H9 (cell line): ENCODE results near the gene SPECC1. TPM values are rescaled to one million over a fixed set of nuclear protein-coding genes. Genes with fewer than 3 reads are reported as not detected.
"Not testable (repeated sequence)": the region's sequence is repeated elsewhere in the genome, so short reads cannot be mapped to it uniquely, and the experiment has no call there.

Experiments
- DNase-seq: peaks from one replicate; pipeline ENCODE4 v3.0.0-alpha.2; 2017
- H2AFZ ChIP-seq: one replicate; pipeline ENCODE4 v1.6.1; 2013; ENCODE audit warnings: mild to moderate bottlenecking, low read length, control low read depth, moderate library complexity
- H2AK5ac ChIP-seq: 2 replicates; pipeline ENCODE4 v1.6.1; 2013; ENCODE audit warnings: low read length, control low read depth, mixed read lengths; ENCODE audit not compliant: insufficient read length
- H2BK120ac ChIP-seq: one replicate; pipeline ENCODE4 v1.6.1; 2013; ENCODE audit warnings: low read depth, mild to moderate bottlenecking, low read length, control low read depth, inconsistent platforms; ENCODE audit not compliant: poor library complexity, severe bottlenecking
- H2BK12ac ChIP-seq: 2 replicates; pipeline ENCODE4 v1.6.1; 2013; ENCODE audit warnings: low read length, control low read depth, mixed read lengths, low read depth; ENCODE audit not compliant: insufficient read length
- H2BK15ac ChIP-seq: 2 replicates; pipeline ENCODE4 v1.6.1; 2013; ENCODE audit warnings: low read depth, low read length, control low read depth
- H2BK20ac ChIP-seq: one replicate; pipeline ENCODE4 v1.6.1; 2013; ENCODE audit warnings: low read depth, mild to moderate bottlenecking, low read length, control low read depth, inconsistent platforms; ENCODE audit not compliant: poor library complexity, severe bottlenecking
- H2BK5ac ChIP-seq: 2 replicates; pipeline ENCODE4 v1.6.1; 2013; ENCODE audit warnings: low read length, control low read depth, mixed read lengths; ENCODE audit not compliant: insufficient read length
- H3K14ac ChIP-seq: 2 replicates; pipeline ENCODE4 v1.6.1; 2013; ENCODE audit warnings: low read length, control low read depth; ENCODE audit not compliant: insufficient read depth
- H3K18ac ChIP-seq: 2 replicates; pipeline ENCODE4 v1.6.1; 2013; ENCODE audit warnings: low read depth, mild to moderate bottlenecking, mixed read lengths, low read length, control low read depth; ENCODE audit not compliant: insufficient read length
- H3K23ac ChIP-seq: 2 replicates; pipeline ENCODE4 v1.6.1; 2013; ENCODE audit warnings: low read length, control low read depth, mixed read lengths, low read depth; ENCODE audit not compliant: insufficient read length
- H3K23me2 ChIP-seq: 2 replicates; pipeline ENCODE4 v1.6.1; 2013; ENCODE audit warnings: low read depth, mild to moderate bottlenecking, mixed read lengths, low read length, control low read depth; ENCODE audit not compliant: insufficient read length, poor library complexity, severe bottlenecking
- H3K27ac ChIP-seq: 2 replicates; pipeline ENCODE4 v1.5.1; 2013; ENCODE audit warnings: low read length, control low read depth, mixed read lengths, low read depth; ENCODE audit not compliant: insufficient read length
- H3K27me3 ChIP-seq: 2 replicates; pipeline ENCODE4 v1.6.1; 2013; ENCODE audit warnings: low read length, control low read depth, inconsistent platforms; ENCODE audit not compliant: insufficient read depth
- H3K4ac ChIP-seq: 2 replicates; pipeline ENCODE4 v1.6.1; 2013; ENCODE audit warnings: low read depth, mild to moderate bottlenecking, control low read depth, inconsistent platforms, low read length, moderate library complexity
- H3K4me1 ChIP-seq: 2 replicates; pipeline ENCODE4 v1.6.1; 2013; ENCODE audit warnings: low read length, control low read depth, inconsistent platforms; ENCODE audit not compliant: insufficient read depth
- H3K4me2 ChIP-seq: 2 replicates; pipeline ENCODE4 v1.6.1; 2013; ENCODE audit warnings: low read length, control low read depth, mixed read lengths; ENCODE audit not compliant: insufficient read length, insufficient read depth
- H3K56ac ChIP-seq: 2 replicates; pipeline ENCODE4 v1.6.1; 2013; ENCODE audit warnings: low read depth, mild to moderate bottlenecking, mixed read lengths, low read length, control low read depth; ENCODE audit not compliant: insufficient read length
- H3K79me1 ChIP-seq: 2 replicates; pipeline ENCODE4 v1.6.1; 2013; ENCODE audit warnings: low read depth, mild to moderate bottlenecking, moderate library complexity, low read length, control low read depth, inconsistent platforms; ENCODE audit not compliant: insufficient read depth, poor library complexity, severe bottlenecking
- H3K79me2 ChIP-seq: 2 replicates; pipeline ENCODE4 v1.6.1; 2013; ENCODE audit warnings: low read length, control low read depth, inconsistent platforms; ENCODE audit not compliant: insufficient read depth
- H3K9ac ChIP-seq: 2 replicates; pipeline ENCODE4 v1.6.1; 2013; ENCODE audit warnings: low read length, control low read depth, mixed read lengths; ENCODE audit not compliant: insufficient read length; ENCODE audit errors: extremely low read depth
- H3K9me3 ChIP-seq: one replicate; pipeline ENCODE4 v1.6.1; 2013; ENCODE audit warnings: low read depth, low read length, inconsistent platforms; ENCODE audit not compliant: control insufficient read depth
- H3T11ph ChIP-seq: one replicate; pipeline ENCODE4 v1.6.1; 2013; ENCODE audit warnings: mild to moderate bottlenecking, low read length, control low read depth, inconsistent platforms
- H4K20me1 ChIP-seq: one replicate; pipeline ENCODE4 v1.6.1; 2013; ENCODE audit not compliant: control insufficient read depth, insufficient read length, insufficient read depth
- H4K5ac ChIP-seq: 2 replicates; pipeline ENCODE4 v1.6.1; 2013; ENCODE audit warnings: low read depth, mild to moderate bottlenecking, mixed read lengths, low read length, control low read depth; ENCODE audit not compliant: insufficient read length
- H4K8ac ChIP-seq: replicated peaks from 2 replicates; pipeline ENCODE4 v1.6.1; 2013; ENCODE audit warnings: low read length, control low read depth, mixed read lengths, low read depth; ENCODE audit not compliant: insufficient read length
- H4K91ac ChIP-seq: 2 replicates; pipeline ENCODE4 v1.6.1; 2013; ENCODE audit warnings: low read depth, mild to moderate bottlenecking, moderate library complexity, mixed read lengths, low read length, control low read depth; ENCODE audit not compliant: insufficient read length
- H3K27ac Mint-ChIP-seq, 3 experiments: 2 replicates in 2 of 3; 3 replicates in 1 of 3; pipeline ENCODE4 v1.8.0; 2020 to 2021; ENCODE audit warnings: mixed read lengths in 3 of 3, mild to moderate bottlenecking in 1 of 3, moderate library complexity in 1 of 3
- H3K27me3 Mint-ChIP-seq: 2 replicates; pipeline ENCODE4 v1.8.0; 2021; ENCODE audit warnings: low read depth, mild to moderate bottlenecking, moderate library complexity, mixed read lengths
- H3K36me3 Mint-ChIP-seq, 3 experiments: 2 replicates in 2 of 3; 3 replicates in 1 of 3; pipeline ENCODE4 v1.8.0; 2020 to 2021; ENCODE audit warnings: low read depth in 3 of 3, mixed read lengths in 3 of 3; ENCODE audit not compliant: insufficient read depth in 1 of 3
- H3K4me1 Mint-ChIP-seq, 2 experiments: 2 replicates each; pipeline ENCODE4 v1.8.0; 2020; ENCODE audit warnings: mixed read lengths in 2 of 2
- H3K4me3 Mint-ChIP-seq, 2 experiments: 2 replicates in 1 of 2; 3 replicates in 1 of 2; pipeline ENCODE4 v1.8.0; 2020 to 2021; ENCODE audit warnings: mild to moderate bottlenecking in 2 of 2, mixed read lengths in 2 of 2, moderate library complexity in 1 of 2
- H3K9me3 Mint-ChIP-seq, 2 experiments: 2 replicates in 1 of 2; 3 replicates in 1 of 2; pipeline ENCODE4 v1.8.0; 2020; ENCODE audit warnings: mild to moderate bottlenecking in 2 of 2, mixed read lengths in 2 of 2, moderate library complexity in 1 of 2
- WGBS: extraction: QIAGEN DNeasy Blood & Tissue Kit; methylation state at CpG from one replicate; pipeline ENCODE4 v1.1.7; 2013; ENCODE audit warnings: missing lambda C conversion rate, low lambda C conversion rate, mixed read lengths; ENCODE audit not compliant: insufficient read length; ENCODE audit errors: extremely low coverage; 5-methylcytosine and 5-hydroxymethylcytosine counted together
- total RNA-seq: library from RNA; stranded (reverse); gene quantifications from 2 replicates; pipeline ENCODE4 v1.2.1, GENCODE V29; 2021

Gene SPECC1
- total RNA-seq, 1 experiment from 2014 or later: 65.7 TPM

DNA sequence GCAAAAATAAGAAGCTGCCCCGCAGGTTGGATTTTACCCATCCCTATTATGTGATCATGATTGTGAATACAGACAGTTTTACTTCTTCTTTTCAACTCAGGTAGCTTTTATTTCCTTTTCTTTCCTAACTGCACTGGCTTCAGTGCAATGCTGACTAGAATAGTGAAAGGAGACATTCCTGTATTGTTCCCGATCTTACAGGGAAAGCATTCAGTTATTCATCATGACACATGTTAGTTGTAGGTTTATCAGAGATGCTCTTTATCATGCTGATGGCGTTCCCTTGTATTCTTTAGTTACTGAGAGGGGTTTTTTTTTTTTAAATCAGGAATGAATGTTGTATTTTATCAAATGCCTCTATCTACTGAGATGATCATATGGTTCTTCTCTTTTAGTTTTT, 343.4 kb downstream of the SPECC1 start:
- not testable (repeated sequence) for H3K9me3 ChIP-seq, H3K18ac ChIP-seq, H4K20me1 ChIP-seq, H3K23ac ChIP-seq, H4K91ac ChIP-seq, H3K79me1 ChIP-seq, H3K4me2 ChIP-seq, H3K27me3 ChIP-seq, H3T11ph ChIP-seq, H3K4ac ChIP-seq, H2BK12ac ChIP-seq, H2BK5ac ChIP-seq, H3K27ac Mint-ChIP-seq, H2BK15ac ChIP-seq, H4K8ac ChIP-seq, H3K4me1 Mint-ChIP-seq, H3K56ac ChIP-seq, DNase-seq, H3K4me1 ChIP-seq, H2AFZ ChIP-seq, H2BK120ac ChIP-seq, H3K4me3 Mint-ChIP-seq, H2AK5ac ChIP-seq, H3K14ac ChIP-seq, H4K5ac ChIP-seq, H3K9ac ChIP-seq, H3K36me3 Mint-ChIP-seq, H3K27ac ChIP-seq, H3K27me3 Mint-ChIP-seq, H3K23me2 ChIP-seq, H3K9me3 Mint-ChIP-seq, H2BK20ac ChIP-seq, H3K79me2 ChIP-seq
- no CpG with 5 or more reads among the region's 3 CpGs for WGBS

- not testable (repeated sequence) for DNase-seq, H3K9me3 Mint-ChIP-seq, H3K4me2 ChIP-seq
Observed at GRCh38 chr17:20363846-20364245, 354.7 kb downstream of the SPECC1 start.

More at GRCh38 chr17:20363846-20364245, 354.7 kb downstream of the SPECC1 start:
- H4K20me1 ChIP-seq, H2BK5ac ChIP-seq, H4K8ac ChIP-seq, H4K5ac ChIP-seq, H2BK120ac ChIP-seq, H3K56ac ChIP-seq, H3K4me3 Mint-ChIP-seq, H3K27ac ChIP-seq, H3K4me1 ChIP-seq, H3K4ac ChIP-seq, H2BK12ac ChIP-seq, H3K18ac ChIP-seq, H3K23me2 ChIP-seq, H3K27me3 Mint-ChIP-seq, H3K79me1 ChIP-seq, H3K36me3 Mint-ChIP-seq, H3K27me3 ChIP-seq, H3K14ac ChIP-seq, H3K4me1 Mint-ChIP-seq, H3T11ph ChIP-seq, H3K9ac ChIP-seq, H2AFZ ChIP-seq, H4K91ac ChIP-seq, H2BK15ac ChIP-seq, H3K23ac ChIP-seq, H2AK5ac ChIP-seq, H3K79me2 ChIP-seq, H3K27ac Mint-ChIP-seq, H3K9me3 ChIP-seq, H2BK20ac ChIP-seq: not testable (repeated sequence)
- no CpG with 5 or more reads among the region's 4 CpGs for WGBS

Other genes starting within 250 kb of the SPECC1 start
- 10.8 and 11.5 TPM in 2 replicates for gene ULK2, start 141.4 kb upstream of the SPECC1 start, total RNA-seq
- gene AKAP10, start 31.5 kb upstream of the SPECC1 start, total RNA-seq: 20.2 and 21.5 TPM in 2 replicates